GM12873 (cell line): Measurements from ENCODE around the gene SF3B5.

Experiments used
- CTCF ChIP-seq: IDR thresholded peaks from 2 replicates; pipeline ENCODE4 v1.5.1; 2012; ENCODE audit warnings: low read depth, mild to moderate bottlenecking, moderate library complexity, low read length, control low read depth; ENCODE audit not compliant: insufficient read depth; ENCODE audit errors: missing control alignments

The SF3B5 gene

GRCh38 chr6:144063744-144064401, 31.5 kb downstream of the SF3B5 start:
- no peak for TF ChIP-seq CTCF

GRCh38 chr6:144063246-144063743, 32.1 kb downstream of the SF3B5 start:
- no peak for TF ChIP-seq CTCF

GRCh38 chr6:144062786-144063185, 32.6 kb downstream of the SF3B5 start:
- no peak for TF ChIP-seq CTCF

- TF ChIP-seq CTCF = no peak
Measured at GRCh38 chr6:144059139-144059538, 36.2 kb downstream of the SF3B5 start.

- TF ChIP-seq CTCF = no peak
Measured at GRCh38 chr6:144055121-144055931, 40.0 kb downstream of the SF3B5 start.

- no peak for TF ChIP-seq CTCF
Measured at GRCh38 chr6:144053601-144054000, 41.8 kb downstream of the SF3B5 start.

GRCh38 chr6:144052488-144052887, 42.9 kb downstream of the SF3B5 start:
- TF ChIP-seq CTCF = no peak
